DMS 273 treated with DMSO at 0.1 percent for 48 hours (cell line): Measurements from ENCODE around the gene PROSER2.

ENCODE experiments used
- DNase-seq: peaks from one replicate; lab custom pipeline; 2025; lab: John Stamatoyannopoulos, UW

The PROSER2 gene

DNA sequence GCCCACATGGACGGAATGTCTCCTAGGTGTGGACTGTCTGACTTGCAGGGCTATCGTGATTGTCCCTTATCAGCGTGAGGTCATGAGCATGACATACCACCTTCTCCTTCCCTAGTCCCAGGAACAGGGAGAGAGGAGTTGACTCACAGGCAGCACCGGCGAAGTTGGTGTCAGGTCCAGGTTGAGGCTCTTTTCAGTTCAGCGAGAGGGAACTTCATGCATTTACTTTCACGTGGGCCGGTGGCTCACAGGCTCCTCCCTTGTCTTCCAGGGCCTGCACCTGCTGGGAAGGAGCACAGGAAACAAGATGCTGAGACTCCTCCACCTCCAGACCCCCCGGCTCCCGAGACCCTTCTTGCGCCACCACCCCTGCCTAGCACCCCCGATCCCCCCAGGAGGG, 46.1 kb downstream of the PROSER2 start:
- no peak for DNase-seq

DNA sequence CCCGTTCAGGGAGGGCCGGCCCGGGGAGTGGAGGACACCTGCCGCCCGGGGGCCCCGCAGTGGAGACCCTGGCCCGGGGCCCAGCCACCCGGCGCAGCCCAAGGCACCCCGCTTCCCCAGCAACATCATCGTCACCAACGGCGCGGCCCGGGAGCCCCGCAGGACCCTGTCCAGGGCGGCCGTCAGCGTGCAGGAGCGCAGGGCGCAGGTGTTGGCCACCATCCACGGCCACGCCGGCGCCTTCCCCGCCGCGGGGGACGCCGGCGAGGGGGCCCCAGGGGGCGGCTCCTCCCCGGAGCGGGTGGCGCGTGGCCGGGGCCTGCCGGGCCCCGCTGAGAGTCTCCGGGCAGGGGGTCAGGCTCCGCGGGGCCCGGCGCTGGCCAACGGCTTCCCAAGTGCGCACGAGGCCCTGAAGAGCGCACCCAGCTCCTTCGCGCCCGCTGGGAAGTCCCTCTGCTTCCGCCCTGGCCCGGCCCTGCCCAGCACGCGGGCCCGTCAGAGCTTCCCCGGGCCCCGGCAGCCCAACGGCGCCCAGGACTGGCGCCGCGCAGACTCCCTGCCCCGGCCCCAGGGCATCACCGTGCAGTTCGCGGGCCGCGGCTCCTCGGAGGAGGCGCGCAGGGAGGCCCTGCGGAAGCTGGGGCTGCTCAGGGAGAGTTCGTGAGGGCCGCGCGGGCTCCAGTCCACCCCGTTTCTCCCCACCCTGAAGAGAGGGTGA, 46.7 kb downstream of the PROSER2 start:
- no peak for DNase-seq

DNA sequence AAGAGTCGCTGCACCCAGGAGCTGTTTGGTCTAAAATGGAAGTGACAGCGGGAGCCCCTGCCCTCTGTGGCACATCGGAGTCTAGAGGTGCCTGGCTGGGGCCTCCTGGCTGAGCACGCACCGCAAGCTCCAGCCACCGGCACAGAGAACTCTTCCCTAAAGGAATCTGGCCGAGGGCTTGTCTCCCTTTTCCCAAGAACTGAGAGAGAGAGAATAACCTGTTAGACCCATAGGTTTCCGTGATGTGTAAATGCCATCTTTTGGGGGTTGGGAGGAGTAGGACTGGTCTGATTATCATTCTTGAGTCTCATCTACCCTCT, 47.3 kb downstream of the PROSER2 start:
- DNase-seq: no peak

DNA sequence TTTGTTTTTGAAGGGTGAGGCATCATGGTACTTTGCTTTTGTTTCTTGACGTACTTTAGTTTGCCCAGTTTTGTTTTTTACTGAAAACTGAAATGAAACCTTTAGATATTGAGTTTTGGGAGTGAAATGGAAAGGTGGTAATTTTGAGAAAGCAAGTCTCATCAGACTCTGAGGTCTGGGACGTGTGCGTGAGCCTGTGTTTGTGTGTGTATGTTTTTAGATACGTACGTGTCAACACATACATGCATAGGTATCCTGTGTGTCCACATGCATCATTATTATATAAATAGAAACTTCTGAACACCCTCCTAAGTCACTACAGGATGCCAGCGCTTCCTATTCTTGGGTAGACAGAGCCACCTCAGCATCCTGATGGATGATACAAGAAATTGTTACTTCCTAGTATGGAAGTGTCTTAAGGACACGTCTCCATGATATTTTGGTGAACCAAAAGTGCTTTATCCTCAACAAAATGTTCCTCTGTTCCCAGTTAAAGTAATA, 47.8 kb downstream of the PROSER2 start:
- no peak for DNase-seq

DNA sequence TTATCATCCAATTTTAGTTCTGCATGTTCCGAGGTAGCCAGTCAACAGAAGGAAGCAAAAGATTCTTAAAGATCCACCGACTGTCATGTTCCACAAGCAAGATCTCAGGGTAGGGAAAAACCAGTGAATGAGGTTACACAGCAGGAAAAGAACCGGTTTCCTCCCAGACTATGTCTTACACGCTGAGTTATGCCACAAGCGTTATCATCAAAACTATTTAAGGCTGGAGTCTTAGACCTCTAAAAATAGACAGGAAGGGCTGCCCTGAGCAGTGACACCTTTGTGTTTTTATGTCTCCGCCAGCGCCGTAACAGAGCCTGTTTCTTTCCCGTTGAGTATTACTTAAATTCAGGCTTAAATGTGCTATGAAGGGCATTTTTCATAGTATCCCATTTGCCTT, 48.3 kb downstream of the PROSER2 start:
- DNase-seq: no peak

DNA sequence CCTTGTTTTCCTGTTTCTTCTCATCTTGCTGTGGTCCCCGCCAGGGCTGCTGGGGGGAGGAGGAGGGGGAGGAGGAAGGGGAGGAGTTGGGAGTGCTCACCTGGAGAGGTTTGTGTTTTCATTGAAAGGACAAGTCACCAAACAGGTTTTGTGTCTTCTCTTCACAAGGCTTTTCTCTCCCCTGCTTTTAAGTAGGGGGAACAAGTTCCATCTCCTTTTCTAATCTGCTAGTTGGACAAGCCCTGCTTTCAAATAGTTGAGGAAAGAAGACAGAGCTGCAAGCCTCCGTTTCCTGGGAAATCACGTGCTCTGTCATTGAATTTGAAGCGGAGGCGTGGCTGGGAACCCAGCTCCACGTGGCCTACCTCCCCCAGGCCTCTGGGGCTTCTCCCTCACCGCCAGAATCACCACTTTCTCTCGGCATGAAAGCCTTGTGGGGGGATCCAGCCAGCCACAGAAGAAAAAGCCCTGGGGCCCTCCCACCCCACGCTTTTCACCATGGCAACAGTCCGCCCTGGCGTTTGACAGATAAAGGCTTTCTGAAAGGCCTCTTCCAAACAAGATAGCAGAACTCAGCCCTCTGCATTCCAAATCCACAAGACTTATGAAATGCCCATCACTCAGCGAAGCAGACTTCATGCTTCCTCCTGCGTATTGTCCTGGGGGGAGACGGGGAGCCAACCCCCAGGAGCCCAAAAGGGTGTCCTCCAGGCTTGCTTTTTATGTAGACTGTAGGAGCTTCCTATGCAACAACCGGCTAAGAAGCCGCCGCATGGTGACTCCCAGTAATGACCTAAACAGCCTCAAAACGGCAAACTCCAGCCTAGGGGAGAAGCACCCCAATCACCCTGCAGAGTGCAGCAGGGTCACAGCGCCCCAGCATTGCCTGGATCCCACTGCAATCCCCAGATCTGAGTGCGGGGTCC, 51.7 kb downstream of the PROSER2 start:
- no peak for DNase-seq

DNA sequence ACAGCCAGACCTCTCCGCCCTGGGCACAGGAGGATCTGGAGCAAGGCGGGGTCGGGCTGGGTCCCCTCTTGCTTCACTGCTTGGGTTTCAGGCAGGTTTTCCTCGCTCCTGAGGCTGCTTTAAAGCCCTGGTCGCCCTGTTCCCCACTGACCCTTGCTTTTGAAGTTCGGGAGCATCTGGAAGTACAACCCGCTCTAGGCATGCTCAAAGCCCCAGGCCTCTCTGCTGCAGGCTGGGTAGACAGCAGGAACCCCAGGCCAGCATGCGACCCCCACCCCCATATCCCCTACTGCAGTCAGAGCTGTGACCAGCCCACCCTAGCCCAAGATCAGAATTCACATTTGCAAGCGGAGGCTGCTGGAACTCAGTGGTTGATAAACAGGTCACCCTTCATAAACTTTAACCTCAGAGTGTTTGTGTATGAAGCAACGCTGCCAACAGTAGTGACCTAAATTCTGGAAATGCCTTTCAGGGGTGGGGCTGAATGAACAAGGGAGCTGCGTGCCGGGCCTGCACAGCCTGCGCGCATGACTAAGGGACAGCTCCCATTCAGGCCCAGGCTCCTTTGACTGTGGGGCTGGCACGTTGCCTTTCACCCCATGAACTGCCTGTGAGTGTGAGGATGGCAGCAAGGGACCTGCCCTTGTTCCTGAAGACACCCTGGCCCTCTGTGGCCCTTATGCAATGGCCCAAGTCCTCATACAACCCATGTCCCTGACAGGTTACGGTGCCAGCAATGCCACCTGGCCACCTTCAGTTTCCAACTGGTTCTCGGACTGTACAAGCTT, 52.5 kb downstream of the PROSER2 start:
- no peak for DNase-seq

DNA sequence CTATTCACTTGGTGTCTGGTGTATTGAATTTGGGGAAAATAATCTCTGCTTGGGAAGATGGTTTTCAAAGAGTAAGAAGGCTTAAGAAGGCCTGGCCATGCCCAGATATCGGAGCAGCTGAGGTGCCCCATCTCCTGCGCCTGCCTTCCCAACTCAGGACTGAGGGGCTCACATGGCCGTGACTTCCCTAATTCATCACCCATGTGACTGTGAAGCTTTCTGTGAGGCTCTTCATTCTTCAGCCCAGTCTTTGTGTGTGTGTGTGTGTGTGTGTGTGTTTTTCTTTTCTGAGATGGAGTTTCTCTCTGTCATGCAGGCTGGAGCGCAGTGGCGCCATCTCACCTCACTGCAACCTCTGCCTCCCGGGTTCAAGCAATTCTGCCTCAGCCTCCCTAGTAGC, 53.2 kb downstream of the PROSER2 start:
- DNase-seq: no peak

DNA sequence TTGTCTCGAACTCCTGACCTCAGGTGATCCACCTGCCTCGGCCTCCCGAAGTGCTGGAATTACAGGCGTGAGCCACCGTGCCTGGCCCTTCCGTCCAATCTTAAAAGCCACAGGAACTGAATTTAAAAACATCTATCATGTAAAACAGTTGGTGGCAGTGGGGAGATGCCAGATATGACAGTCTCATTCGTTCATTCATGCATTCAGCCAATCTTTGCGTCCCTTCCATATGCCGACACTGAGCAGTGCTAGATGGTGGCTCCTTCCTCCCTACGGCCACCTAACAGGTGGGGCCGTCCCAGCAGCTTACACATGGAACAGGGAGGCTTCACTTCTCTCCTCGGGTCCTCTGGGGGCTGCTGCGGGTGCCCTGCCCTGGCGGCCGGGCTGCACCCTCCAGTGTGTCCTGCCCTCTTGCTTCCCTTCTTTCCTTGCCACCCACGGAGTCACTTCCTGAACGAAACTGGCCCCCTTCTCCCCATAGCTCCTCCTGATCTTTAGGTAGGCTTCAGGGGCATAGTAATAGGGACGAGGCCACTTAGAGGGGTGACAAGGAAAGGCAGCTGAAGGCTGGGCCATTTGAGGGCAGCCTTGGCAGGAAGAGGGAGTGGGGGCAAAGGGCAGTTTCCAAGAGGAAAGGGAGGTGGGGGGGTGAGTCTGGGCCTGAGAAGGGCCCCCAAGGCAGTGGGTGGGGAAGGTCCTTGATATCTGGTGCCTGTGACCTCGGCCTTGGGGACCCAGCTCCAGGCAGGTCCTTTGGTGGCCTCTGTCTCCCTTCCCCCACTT, 53.8 kb downstream of the PROSER2 start:
- no peak for DNase-seq

DNA sequence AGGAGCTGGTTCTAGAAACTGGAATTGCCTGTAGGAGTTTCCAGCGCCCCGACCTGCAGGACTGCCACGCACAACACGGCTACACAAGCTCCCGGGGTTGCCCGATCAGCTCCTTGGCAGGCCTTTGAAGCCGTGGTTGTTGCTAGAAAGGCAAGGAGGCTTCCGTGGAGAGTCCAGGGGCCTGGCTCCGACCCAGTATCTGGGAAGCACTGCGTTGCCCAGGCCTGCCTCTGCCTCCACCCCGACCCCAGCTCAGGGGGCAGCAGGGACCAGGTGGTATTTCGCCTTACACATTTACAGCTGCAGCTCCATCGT, 54.4 kb downstream of the PROSER2 start:
- DNase-seq: no peak

DNA sequence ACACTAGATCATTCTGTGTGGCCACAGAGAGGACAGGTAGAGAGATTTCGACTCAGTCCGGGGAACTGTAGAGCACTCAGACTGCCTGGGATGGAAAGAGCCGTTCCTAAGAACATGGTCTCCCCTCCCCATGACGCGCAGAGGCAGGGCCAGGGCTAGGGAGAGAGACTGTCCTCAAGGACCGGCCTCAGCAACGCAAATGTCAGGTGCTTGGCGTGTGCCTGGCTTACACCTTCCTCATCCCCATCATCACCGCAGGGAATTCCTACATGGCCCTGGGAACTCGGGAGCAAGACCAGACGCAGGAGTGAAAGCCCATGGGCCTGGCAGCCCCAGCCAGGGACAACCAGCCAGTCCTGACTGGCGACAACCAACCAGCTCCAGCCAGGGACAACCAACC, 55.6 kb downstream of the PROSER2 start:
- no peak for DNase-seq

DNA sequence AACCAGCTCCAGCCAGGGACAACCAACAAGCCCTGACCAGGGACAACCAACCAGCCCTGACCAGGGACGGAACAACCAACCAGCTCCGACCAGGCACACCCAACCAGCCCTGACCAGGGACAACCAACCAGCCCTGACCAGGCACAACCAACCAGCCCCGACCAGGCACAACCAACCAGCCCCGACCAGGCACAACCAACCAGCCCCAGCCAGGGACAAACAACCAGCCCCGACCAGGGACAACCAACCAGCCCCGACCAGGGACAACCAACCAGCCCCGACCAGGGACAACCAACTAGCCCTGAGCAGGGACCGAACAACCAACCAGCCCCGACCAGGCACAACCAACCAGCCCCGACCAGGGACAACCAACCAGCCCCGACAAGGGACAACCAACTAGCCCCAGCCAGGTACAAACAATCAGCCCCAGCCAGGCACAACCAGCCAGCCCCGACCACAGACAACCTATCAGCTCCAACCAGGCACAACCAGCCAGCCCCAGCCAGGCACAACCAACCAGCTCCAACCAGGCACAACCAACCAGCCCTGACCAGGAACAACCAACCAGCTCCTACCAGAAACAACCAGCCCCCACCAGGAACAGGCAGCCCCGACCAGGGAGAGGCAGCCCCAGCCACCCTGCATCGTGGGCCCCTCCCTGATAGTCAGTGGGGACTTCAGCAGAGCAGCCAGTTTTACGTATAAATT, 56.4 kb downstream of the PROSER2 start:
- DNase-seq: no peak

DNA sequence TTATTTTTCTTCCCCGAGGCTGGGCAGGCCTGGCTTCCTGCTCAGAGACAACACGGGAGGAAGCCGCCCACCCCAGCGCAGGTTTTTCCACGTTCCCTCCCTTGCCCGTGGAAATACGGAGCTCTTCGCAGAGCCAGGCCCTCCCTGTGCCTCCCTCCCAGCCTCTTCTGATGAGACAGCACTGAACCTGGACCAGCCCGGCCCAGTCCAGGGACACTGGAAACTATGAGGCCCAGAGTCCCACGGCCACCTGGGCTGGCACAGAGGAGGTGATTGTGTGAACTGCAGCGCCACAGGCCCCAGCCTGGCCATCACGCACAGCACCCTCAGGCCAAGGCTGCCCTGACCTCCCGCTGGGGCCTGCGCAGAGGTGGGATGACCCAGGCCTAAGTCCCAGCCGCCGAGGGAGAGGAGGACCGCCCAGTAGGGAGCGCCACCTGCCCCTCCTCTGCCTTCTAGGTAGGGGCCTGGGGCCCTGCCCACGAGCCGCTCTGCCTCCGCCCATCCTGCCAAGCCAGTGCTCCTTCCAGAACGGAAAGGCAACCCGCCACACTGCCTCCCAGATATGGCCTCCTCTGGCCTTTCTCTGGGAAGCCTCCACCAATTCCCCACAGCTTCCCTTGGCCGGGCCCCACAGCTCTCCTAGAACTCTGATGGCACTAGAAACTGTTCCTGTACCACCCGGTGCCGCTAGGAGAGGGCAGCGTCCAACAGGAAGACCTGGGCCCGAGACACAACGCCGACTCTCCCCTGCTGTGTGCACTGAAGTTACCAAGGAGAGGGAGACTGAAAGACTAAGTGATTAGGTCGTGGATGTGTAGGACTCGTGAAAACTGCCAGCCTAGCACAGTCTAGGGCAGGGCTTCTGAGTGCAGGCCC, 57.2 kb downstream of the PROSER2 start:
- no peak for DNase-seq

DNA sequence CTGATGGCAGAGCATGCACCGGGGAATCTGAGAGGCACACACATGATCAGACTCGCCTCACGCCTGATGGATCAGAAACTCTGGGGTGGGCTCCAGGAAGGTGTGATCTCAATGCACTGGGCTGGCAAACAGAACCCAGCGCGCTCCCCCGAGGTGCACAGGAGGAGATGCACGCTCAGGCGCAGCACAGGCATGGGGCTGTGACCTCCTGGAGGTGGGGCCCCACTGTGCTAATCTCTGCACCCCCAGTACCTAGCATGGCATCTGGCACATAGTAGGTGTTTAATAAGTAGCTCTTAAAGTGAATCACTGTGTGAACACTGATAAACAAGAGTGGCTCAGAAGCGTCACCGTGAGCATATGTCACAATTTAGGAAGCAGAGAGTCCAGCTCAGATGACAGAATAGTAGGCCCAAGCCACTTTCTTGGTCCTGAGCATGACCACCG, 57.9 kb downstream of the PROSER2 start:
- no peak for DNase-seq

DNA sequence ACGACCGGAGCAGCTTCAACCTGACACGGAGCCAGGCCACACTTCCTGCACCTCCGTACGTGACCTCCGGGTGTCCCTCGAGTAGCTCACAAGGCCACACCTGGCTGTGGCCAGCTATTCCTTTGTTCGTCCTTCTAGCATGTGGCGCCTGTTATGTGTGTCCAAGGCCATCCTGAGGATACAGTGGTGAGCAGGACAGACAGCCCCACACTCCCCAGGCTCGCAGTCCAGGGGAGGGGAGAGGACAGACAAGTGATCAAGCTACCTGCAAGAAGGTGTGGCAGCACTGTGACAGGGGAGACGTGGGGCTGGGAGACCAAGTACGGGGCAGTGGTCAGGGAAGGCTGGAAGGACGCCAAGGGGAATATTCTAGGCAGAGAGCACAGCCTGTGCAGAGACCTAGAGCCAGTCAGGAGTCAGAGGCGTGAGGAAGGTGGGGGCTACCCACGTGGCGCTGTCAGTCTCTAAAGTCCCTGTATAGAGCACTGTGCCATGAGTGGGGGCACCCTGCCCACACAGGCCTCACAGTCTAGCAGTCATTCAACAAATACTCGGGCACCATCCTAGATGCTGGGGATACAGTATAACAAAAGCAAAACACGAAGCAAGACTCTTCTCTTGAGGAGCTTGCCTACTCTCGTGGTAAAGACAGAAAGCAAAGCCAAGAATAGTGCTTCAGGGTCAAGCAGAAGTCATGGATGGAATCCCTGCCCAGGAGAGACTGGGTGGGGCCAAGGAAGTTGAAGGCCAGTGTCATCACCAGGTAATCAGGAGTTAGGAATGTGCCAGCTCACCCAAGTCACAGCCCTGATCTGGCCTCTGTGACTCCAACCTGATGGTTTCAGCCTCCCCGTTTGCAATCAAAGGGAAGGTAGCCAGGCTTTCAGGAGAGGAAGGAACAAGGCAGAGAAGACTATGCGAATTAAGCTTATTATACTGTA, 58.6 kb downstream of the PROSER2 start:
- DNase-seq: no peak

DNA sequence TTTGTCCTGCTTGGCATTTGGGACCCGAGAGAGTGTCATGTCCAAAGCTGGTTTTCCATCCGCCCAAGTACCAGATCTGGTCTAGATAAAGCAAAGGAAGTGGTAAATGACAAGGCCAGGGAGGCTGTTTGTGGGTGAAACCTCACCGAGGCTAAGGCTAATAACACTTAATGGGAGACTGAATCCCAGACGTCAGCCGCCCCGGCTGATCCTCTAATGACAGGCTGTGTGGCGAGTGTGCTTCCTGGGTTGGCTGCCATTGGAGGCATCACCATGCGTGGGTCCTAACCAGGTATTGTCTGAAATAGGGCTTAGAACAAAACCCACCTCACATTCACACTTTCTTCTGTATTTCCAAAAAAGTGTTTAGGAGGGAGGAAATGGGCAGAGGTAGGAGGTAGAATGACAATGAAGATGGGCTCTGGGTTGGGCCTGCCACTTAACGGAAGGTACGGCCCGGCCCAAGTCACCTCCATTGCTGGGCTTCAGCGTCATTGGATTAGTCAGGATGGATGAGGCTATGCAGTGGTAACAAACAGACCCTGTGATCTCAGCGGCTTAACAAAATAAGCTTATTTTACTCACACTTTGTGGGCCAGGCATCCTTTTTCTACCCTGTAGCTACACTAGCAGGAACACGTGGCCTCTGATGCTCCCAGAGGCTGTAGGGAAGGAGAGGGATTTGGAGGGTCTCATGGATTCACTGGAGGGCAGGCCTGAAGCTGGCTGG, 59.7 kb downstream of the PROSER2 start:
- DNase-seq: no peak

DNA sequence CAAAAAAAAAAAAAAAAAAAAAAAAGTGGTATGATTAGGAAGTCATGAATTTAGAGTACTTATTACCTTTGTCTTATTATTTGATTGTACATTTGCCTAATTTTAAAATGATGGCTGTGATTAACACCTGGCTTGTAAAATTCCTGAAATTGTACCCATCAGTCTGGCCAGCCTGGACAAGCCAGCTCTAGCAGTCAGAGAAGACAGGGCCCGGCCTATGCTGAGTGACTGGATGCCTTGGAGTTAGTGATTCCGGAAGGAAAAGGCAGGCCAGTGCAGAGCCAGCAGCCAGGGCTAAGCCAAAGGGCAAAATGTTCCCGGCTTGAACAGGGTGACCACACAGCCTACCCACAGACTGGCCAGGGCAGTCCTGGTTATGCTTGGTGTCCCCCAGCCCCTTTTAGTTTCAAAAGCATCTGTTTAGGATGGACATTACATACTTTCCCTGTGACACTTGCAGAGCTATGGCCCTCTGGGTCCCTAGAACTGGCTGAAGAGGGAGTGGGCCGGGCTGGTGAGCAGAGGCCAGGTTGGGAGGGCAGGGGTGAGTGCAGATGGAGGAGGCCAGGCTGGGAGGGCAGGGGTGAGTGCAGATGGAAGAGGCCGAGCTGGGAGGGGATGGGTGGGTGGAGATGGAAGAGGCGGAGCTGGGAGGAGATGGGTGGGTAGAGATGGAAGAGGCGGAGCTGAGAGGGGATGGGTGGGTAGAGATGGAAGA, 61.7 kb downstream of the PROSER2 start:
- no peak for DNase-seq
